Esophagus mucosa (tissue), 1 donor: Measurements from ENCODE around the gene CENPV. TPM values are rescaled to one million over a fixed set of nuclear protein-coding genes. Genes with fewer than 3 reads are reported as not detected.
A peak's percentile ranks its signal among the peaks of the same experiment; 100 is the strongest.

ENCODE experiments used
- ATAC-seq: fragments of 200-7000 bp; cut with Tn5 transposase; one replicate; pipeline ENCODE4 v1.9.1; 2020
- total RNA-seq: library from RNA; stranded (reverse); gene quantifications from one replicate; pipeline ENCODE4 v1.2.4, GENCODE V29; 2023
- donor health status: DM: yes; HTN: yes; CAD: no.

The CENPV gene
- total RNA-seq, 1 donor from 2014 or later, result 1.2 TPM

- no peak for ATAC-seq
These were observed 5.1 kb upstream of the CENPV start for GRCh38 chr17:16358394-16358793.

GRCh38 chr17:16354585-16354984 lies 1.3 kb upstream of the CENPV start:
- no peak for ATAC-seq

- peak; percentile 54 for ATAC-seq
These were observed 477 bp downstream of the CENPV start for GRCh38 chr17:16352667-16353316.

GRCh38 chr17:16352303-16352666 lies 984 bp downstream of the CENPV start:
- ATAC-seq, result no peak

GRCh38 chr17:16351831-16352230 lies 1.4 kb downstream of the CENPV start:
- no peak for ATAC-seq

- no peak for ATAC-seq
These were observed 3.8 kb downstream of the CENPV start for GRCh38 chr17:16349431-16349830.

- ATAC-seq, result no peak
These were observed 4.7 kb downstream of the CENPV start for GRCh38 chr17:16348586-16348985.

- ATAC-seq, result no peak
These were observed 6.5 kb downstream of the CENPV start for GRCh38 chr17:16346721-16347271.

GRCh38 chr17:16345565-16345964 lies 7.7 kb downstream of the CENPV start:
- ATAC-seq, result no peak

GRCh38 chr17:16343569-16343968 lies 9.7 kb downstream of the CENPV start:
- no peak for ATAC-seq

- ATAC-seq, result no peak
These were observed 10.3 kb downstream of the CENPV start for GRCh38 chr17:16342979-16343378.

GRCh38 chr17:16339959-16340358 lies 13.3 kb downstream of the CENPV start:
- no peak for ATAC-seq

- no peak for ATAC-seq
These were observed 13.9 kb downstream of the CENPV start for GRCh38 chr17:16339402-16339801.

GRCh38 chr17:16338391-16338790 lies 14.9 kb downstream of the CENPV start:
- no peak for ATAC-seq

GRCh38 chr17:16329519-16330271 lies 23.6 kb downstream of the CENPV start:
- ATAC-seq, result peak; percentile 90

- no peak for ATAC-seq
These were observed 24.3 kb downstream of the CENPV start for GRCh38 chr17:16328997-16329396.

GRCh38 chr17:16327018-16327417 lies 26.3 kb downstream of the CENPV start:
- no peak for ATAC-seq

- ATAC-seq, result no peak
These were observed 27.3 kb downstream of the CENPV start for GRCh38 chr17:16325964-16326363.

- ATAC-seq, result no peak
These were observed 30.6 kb downstream of the CENPV start for GRCh38 chr17:16322636-16323035.

GRCh38 chr17:16319969-16320368 lies 33.3 kb downstream of the CENPV start:
- ATAC-seq, result no peak

- ATAC-seq, result no peak
These were observed 38.4 kb downstream of the CENPV start for GRCh38 chr17:16314859-16315258.

- no peak for ATAC-seq
These were observed 39.1 kb downstream of the CENPV start for GRCh38 chr17:16314189-16314588.

GRCh38 chr17:16313139-16314090 lies 39.9 kb downstream of the CENPV start:
- no peak for ATAC-seq
